ENCODE data around the gene MCRIP2.

Gene MCRIP2

GRCh38 chr16:674214-674881 is 32.7 kb downstream of the MCRIP2 start:
- DNase-seq (ENCODE audit: low spot score) = no peak
- in situ Hi-C loops (cut with MboI; ENCODE audit: low sequenced_read_pairs, unreplicated experiment) = no loop called here
- TF ChIP-seq CTCF (IDR thresholded peaks at IDR 0.05; ENCODE audit: borderline replicate concordance, control extremely low read depth, extremely low read depth, insufficient read depth, missing control alignments) = no peak

- in situ Hi-C loops (cut with MboI; ENCODE audit: low sequenced_read_pairs, unreplicated experiment) = no loop called here
- no peak for DNase-seq (ENCODE audit: low spot score)
- no peak for TF ChIP-seq CTCF (IDR thresholded peaks at IDR 0.05; ENCODE audit: borderline replicate concordance, control extremely low read depth, extremely low read depth, insufficient read depth, missing control alignments)
Observed at GRCh38 chr16:674968-675883, 33.6 kb downstream of the MCRIP2 start, which contains the start of gene RHBDL1. TSS of gene RHBDL1 (plus strand) at chr16:675671. CDS start at chr16:675791, 120 bp downstream.

DNA sequence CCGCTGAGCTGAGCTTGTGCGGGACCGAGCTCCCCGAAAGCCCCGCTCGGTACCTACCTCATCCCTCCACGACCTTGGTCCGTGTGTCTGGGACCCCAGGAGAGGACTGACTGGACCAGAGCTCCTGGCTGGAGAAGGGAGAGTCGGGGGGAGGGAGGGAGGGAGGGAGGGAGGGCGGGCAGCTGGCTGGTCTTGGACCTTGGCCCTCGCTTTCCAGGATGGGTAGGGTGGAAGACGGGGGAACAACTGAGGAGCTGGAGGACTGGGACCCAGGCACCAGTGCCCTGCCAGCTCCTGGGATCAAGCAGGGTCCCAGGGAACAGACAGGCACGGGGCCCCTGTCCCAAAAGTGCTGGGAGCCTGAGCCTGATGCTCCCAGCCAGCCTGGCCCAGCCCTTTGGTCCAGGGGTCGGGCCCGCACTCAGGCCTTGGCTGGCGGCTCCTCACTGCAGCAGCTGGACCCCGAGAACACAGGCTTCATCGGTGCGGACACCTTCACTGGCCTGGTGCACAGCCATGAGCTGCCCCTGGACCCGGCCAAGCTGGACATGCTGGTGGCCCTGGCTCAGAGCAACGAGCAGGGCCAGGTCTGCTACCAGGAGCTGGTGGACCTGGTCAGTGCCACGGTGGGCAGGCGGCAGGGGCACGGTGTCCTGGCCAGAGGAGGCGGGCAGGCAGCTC is 34.4 kb downstream of the MCRIP2 start:
- no peak for TF ChIP-seq CTCF (IDR thresholded peaks at IDR 0.05; ENCODE audit: borderline replicate concordance, control extremely low read depth, extremely low read depth, insufficient read depth, missing control alignments)
- DNase-seq (ENCODE audit: low spot score) = no peak
- in situ Hi-C loops (cut with MboI; ENCODE audit: low sequenced_read_pairs, unreplicated experiment) = no loop called here

- TF ChIP-seq CTCF (IDR thresholded peaks at IDR 0.05; ENCODE audit: borderline replicate concordance, control extremely low read depth, extremely low read depth, insufficient read depth, missing control alignments) = no peak
- in situ Hi-C loops (cut with MboI; ENCODE audit: low sequenced_read_pairs, unreplicated experiment) = no loop called here
- DNase-seq (ENCODE audit: low spot score) = no peak
Observed at GRCh38 chr16:676565-676902, 34.9 kb downstream of the MCRIP2 start.

DNA sequence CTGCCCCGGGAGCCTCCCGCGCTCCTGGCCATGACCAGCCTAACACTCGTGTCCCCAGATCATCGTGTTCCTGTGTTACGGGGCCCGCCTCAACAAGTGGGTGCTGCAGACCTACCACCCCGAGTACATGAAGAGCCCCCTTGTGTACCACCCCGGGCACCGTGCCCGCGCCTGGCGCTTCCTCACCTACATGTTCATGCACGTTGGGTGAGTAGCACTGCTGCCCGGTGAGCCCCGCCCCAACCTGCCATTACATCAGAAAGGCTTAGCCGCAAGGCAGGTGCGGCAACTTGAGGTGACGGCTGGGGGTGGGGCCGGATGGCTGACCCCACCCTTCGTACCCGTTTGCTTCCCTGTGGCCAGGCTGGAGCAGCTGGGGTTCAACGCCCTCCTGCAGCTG is 35.3 kb downstream of the MCRIP2 start:
- no peak for TF ChIP-seq CTCF (IDR thresholded peaks at IDR 0.05; ENCODE audit: borderline replicate concordance, control extremely low read depth, extremely low read depth, insufficient read depth, missing control alignments)
- in situ Hi-C loops (cut with MboI; ENCODE audit: low sequenced_read_pairs, unreplicated experiment) = no loop called here
- no peak for DNase-seq (ENCODE audit: low spot score)
